ENCODE measurements around the gene HIF3A. TPM values are rescaled to one million over a fixed set of nuclear protein-coding genes. Genes with fewer than 3 reads are reported as not detected.
A peak's percentile ranks its signal among the peaks of the same experiment; 100 is the strongest.

HIF3A gene
- polyA plus RNA-seq, 2 of the 4 experiments (the other 2 are of a cell fraction), result not detected

DNA sequence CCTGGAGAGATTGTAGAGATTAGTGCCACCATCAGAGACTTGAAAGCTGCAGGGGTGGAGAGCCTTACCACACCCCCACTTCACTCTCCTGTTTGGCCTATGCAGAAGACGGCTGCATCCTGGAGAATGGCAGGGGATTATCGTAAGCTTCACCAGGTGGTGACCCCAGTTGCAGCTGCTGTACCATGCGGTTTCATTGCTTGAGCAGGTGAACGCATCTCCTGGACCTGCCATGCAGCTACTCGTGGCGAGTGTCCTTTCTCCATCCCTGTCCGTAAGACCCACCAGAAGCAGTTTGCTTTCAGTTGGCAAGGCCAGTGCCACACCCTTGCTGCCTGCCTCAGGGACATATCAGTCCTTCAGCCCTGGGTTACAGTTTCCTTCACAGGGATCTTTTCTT is 71.3 kb downstream of the HIF3A start:
- FAIRE-seq, result no peak
- Histone ChIP-seq H3K9me3 (no peaks in the 10 kb centered on the region), H3K4me1 (peaks cover 22% of the 10 kb centered on the region), H3K27ac (no peak overlapping the region), H3K4me3 (no peak overlapping the region), H3K4me2 (no peak overlapping the region)
- no peak for TF ChIP-seq ESRRA (IDR thresholded peaks at IDR 0.05; ENCODE audit: borderline replicate concordance, low read length)
- TF ChIP-seq NFE2L2 (conservative IDR thresholded peaks at IDR 0.05; ENCODE audit: low read length), result no peak
- TF ChIP-seq HOXA7 (CRISPR knock-in tag; IDR thresholded peaks at IDR 0.05), result no peak
- no peak for TF ChIP-seq RCOR1 (IDR thresholded peaks at IDR 0.05; ENCODE audit: low read depth, low read length)
- TF ChIP-seq, protein P1, sequence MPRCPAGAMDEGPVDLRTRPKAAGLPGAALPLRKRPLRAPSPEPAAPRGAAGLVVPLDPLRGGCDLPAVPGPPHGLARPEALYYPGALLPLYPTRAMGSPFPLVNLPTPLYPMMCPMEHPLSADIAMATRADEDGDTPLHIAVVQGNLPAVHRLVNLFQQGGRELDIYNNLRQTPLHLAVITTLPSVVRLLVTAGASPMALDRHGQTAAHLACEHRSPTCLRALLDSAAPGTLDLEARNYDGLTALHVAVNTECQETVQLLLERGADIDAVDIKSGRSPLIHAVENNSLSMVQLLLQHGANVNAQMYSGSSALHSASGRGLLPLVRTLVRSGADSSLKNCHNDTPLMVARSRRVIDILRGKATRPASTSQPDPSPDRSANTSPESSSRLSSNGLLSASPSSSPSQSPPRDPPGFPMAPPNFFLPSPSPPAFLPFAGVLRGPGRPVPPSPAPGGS (IDR thresholded peaks at IDR 0.05), result no peak
- TF ChIP-seq, protein P2, sequence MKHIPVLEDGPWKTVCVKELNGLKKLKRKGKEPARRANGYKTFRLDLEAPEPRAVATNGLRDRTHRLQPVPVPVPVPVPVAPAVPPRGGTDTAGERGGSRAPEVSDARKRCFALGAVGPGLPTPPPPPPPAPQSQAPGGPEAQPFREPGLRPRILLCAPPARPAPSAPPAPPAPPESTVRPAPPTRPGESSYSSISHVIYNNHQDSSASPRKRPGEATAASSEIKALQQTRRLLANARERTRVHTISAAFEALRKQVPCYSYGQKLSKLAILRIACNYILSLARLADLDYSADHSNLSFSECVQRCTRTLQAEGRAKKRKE (CRISPR knock-in tag; IDR thresholded peaks at IDR 0.05; ENCODE audit: low read depth), result no peak
- no peak for TF ChIP-seq ZNF302 (CRISPR knock-in tag; IDR thresholded peaks at IDR 0.05)
- no peak for DNase-seq (ENCODE audit: low read depth in 1 of 2, low spot score in 1 of 2)
- ATAC-seq, result no peak
- POLR2A ChIA-PET, result interaction anchor here (0.6 kb wide), 1 partner anchor 26 kb away, joined by 3 read pairs; no protein-coding TSS in a partner anchor
- 96% methylated on average over 7 of the region's 7 CpGs for WGBS (ENCODE audit: missing lambda C conversion rate)
- CTCF ChIA-PET, result interaction anchor here (0.6 to 30.8 kb wide), 14 partner anchors 12 to 381 kb away, joined by 3 to 501 read pairs (median 4); partner anchors contain the start of gene PPP5C

DNA sequence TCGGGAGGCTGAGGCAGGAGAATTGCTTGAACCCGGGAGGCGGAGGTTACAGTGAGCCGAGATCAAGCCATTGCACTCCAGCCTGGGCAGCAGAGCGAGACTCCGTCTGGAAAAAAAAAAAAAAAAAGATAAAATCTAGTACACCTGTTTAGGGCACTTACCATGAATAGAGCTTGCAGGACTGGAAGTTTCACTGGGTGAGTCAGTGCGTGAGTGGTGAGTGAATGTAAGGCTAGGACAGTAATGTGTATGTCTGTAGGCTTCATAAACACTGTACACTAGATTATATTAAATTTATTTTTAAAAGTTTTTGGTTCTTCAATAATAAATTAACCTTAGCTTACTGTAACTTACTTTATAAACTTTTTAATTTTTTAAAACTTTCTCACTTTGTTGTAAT is 73.0 kb downstream of the HIF3A start:
- no peak overlapping the region for H3K4me3 ChIP-seq
- 91% methylated on average over 7 of the region's 7 CpGs for WGBS (ENCODE audit: missing lambda C conversion rate)
- ATAC-seq, result no peak
- peaks cover 39% of the 10 kb centered on the region for H3K4me1 ChIP-seq
- no peak for FAIRE-seq
- H3K27ac ChIP-seq, result no peak overlapping the region
- no peaks in the 10 kb centered on the region for H3K9me3 ChIP-seq
- H3K4me2 ChIP-seq, result no peak overlapping the region
- TF ChIP-seq JUN (IDR thresholded peaks at IDR 0.05) (no peak), RAD21 (conservative IDR thresholded peaks at IDR 0.05 in 1 of 2, IDR thresholded peaks at IDR 0.05 in 1 of 2) (no peak), NPAS2 (CRISPR knock-in tag; IDR thresholded peaks at IDR 0.05; ENCODE audit: borderline replicate concordance) (no peak), SREBF2 (IDR thresholded peaks at IDR 0.05) (no peak), RNF2 (IDR thresholded peaks at IDR 0.05; ENCODE audit: borderline replicate concordance, low read depth) (no peak), FOSL2 (IDR thresholded peaks at IDR 0.05) (no peak), FOSL2 (CRISPR knock-in tag; IDR thresholded peaks at IDR 0.05) (no peak), NFE2L2 (conservative IDR thresholded peaks at IDR 0.05; ENCODE audit: low read length) (no peak), POLR2A (IDR thresholded peaks at IDR 0.05; ENCODE audit: low read length) (no peak), HOXB5 (CRISPR knock-in tag; IDR thresholded peaks at IDR 0.05) (no peak), FOSB (CRISPR knock-in tag; IDR thresholded peaks at IDR 0.05) (no peak), CHD2 (IDR thresholded peaks at IDR 0.05; ENCODE audit: low read length, partially characterized antibody) (no peak), TP53 (CRISPR knock-in tag; IDR thresholded peaks at IDR 0.05) (no peak), GATA3 (IDR thresholded peaks at IDR 0.05; ENCODE audit: borderline replicate concordance) (no peak)
- TF ChIP-seq, protein P3, sequence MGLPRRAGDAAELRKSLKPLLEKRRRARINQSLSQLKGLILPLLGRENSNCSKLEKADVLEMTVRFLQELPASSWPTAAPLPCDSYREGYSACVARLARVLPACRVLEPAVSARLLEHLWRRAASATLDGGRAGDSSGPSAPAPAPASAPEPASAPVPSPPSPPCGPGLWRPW (IDR thresholded peaks at IDR 0.05), result no peak
- CTCF ChIA-PET, result interaction anchor here (0.6 to 30.8 kb wide), 9 partner anchors 14 to 471 kb away, joined by 3 to 501 read pairs (median 6); partner anchors contain the start of gene PPP5C
- no peak for DNase-seq (ENCODE audit: low read depth in 1 of 2, low spot score in 1 of 2)
- POLR2A ChIA-PET, result interaction anchor here (1.2 kb wide), 1 partner anchor 23 kb away, joined by 4 read pairs; the partner anchor contains the start of gene PPP5C

DNA sequence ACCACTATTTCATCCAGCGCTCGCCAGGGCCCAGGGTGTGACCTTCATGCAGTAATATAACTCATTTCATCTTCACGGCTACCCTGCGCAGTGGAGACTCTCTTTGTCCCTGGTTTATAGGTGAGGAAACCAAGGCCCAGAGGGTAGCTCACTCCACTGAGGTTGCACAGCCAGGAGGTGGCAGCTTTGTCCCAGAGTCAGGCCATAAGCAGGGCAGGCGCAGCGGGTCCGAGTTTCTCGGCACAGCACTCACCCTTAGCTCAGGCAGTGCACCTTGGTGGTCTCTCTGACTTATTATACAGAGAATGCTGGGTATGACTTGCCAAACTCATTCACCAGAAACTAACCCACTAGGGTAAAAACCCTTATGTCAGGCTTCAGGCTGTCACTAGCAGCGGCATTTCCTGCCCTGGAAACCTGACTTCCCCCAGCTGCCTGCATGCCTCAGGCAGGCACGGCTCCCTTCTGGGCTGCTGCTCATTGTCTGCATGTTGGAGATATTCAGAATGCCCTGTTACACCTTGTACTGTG is 74.6 kb downstream of the HIF3A start:
- TF ChIP-seq CHD2 (IDR thresholded peaks at IDR 0.05; ENCODE audit: low read length, partially characterized antibody) (no peak), RNF2 (IDR thresholded peaks at IDR 0.05; ENCODE audit: borderline replicate concordance, low read depth) (no peak), HDAC2 (IDR thresholded peaks at IDR 0.05) (no peak), NPAS2 (CRISPR knock-in tag; IDR thresholded peaks at IDR 0.05; ENCODE audit: borderline replicate concordance) (no peak), MAZ (IDR thresholded peaks at IDR 0.05; ENCODE audit: borderline replicate concordance, low read depth, low read length) (no peak), EP300 (IDR thresholded peaks at IDR 0.05) (no peak), HOXB5 (CRISPR knock-in tag; IDR thresholded peaks at IDR 0.05) (no peak), TFCP2L1 (CRISPR knock-in tag; IDR thresholded peaks at IDR 0.05) (no peak), CBX2 (IDR thresholded peaks at IDR 0.05; ENCODE audit: borderline replicate concordance, low read depth) (no peak), CEBPB (IDR thresholded peaks at IDR 0.05) (no peak), POLR2AphosphoS2 (conservative IDR thresholded peaks at IDR 0.05; ENCODE audit: low read length) (no peak), MAFK (IDR thresholded peaks at IDR 0.05; ENCODE audit: partially characterized antibody) (no peak), KDM5A (IDR thresholded peaks at IDR 0.05) (no peak), JUN (IDR thresholded peaks at IDR 0.05) (no peak), EHF (CRISPR knock-in tag; IDR thresholded peaks at IDR 0.05) (no peak), SMC3 (IDR thresholded peaks at IDR 0.05) (no peak)
- TF ChIP-seq, protein P4, sequence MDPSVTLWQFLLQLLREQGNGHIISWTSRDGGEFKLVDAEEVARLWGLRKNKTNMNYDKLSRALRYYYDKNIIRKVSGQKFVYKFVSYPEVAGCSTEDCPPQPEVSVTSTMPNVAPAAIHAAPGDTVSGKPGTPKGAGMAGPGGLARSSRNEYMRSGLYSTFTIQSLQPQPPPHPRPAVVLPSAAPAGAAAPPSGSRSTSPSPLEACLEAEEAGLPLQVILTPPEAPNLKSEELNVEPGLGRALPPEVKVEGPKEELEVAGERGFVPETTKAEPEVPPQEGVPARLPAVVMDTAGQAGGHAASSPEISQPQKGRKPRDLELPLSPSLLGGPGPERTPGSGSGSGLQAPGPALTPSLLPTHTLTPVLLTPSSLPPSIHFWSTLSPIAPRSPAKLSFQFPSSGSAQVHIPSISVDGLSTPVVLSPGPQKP (IDR thresholded peaks at IDR 0.05; ENCODE audit: low read depth, low read length), result no peak
- CTCF ChIA-PET, result interaction anchor here (0.6 to 30.8 kb wide), 19 partner anchors 8 to 502 kb away, joined by 3 to 501 read pairs (median 6); partner anchors contain the start of gene PPP5C
- Histone ChIP-seq H3K27ac (peak overlapping the region; percentile 90 to 94; a peak in 5 of 6 replicates), H3K4me2 (peak overlapping the region; percentile 96; the same call in 2 of the 3 replicates), H3K9me3 (no peaks in the 10 kb centered on the region), H3K4me3 (no peak overlapping the region), H3K4me1 (peaks cover 41% of the 10 kb centered on the region)
- no peak for DNase-seq (ENCODE audit: low read depth in 1 of 2, low spot score in 1 of 2)
- FAIRE-seq, result no peak
- 91% methylated on average over 10 of the region's 10 CpGs for WGBS (ENCODE audit: missing lambda C conversion rate)
- POLR2A ChIA-PET, result no interaction called here
- ATAC-seq, result no peak

Data from A549 (cell line).